ENCODE measurements around the gene HLA-F. TPM values are rescaled to one million over a fixed set of nuclear protein-coding genes. Genes with fewer than 3 reads are reported as not detected.

Gene HLA-F
- total and polyA plus RNA-seq, 2 donors: 130 to 530 TPM

DNA sequence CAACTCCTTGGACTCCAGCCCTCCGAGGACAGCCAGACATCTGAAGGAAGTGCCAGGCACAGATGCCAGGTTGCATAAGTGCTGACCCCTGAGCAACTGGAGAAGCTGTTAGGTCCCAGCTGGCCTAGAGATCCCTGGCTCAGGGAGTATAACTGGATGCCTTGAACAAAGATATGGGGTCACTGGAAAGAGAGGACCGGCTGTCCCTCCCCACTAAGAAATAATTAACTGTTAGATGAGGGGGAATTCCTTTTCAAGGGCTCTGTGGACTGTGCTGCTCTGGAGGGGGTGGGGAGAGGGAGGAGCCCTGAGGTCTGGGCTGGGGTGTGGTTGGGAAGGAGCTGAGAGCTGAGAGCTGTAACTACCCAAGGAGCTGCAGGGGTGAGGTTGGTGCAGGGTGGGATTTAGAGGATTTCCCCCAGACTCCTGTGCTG, 39.6 kb downstream of the HLA-F start:
- WGBS: 86% methylated on average over 2 of the region's 2 CpGs
- Histone ChIP-seq H3K4me1 (ENCODE audit: control insufficient read depth in 2 of 2, insufficient read depth in 2 of 2, low read length in 2 of 2) (no peaks in the 10 kb centered on the region), H3K9me3 (ENCODE audit: control insufficient read depth in 2 of 2, insufficient read depth in 1 of 2, low read length in 1 of 2) (no peaks in the 10 kb centered on the region), H3K4me3 (ENCODE audit: low read length in 2 of 2) (no peak overlapping the region), H3K27me3 (ENCODE audit: control insufficient read depth in 2 of 2, insufficient read depth in 1 of 2, low read length in 1 of 2) (peaks cover 0 to 3% of the 10 kb centered on the region in 2 donors), H3K36me3 (ENCODE audit: control insufficient read depth in 2 of 2, insufficient read depth in 2 of 2, low read length in 1 of 2) (no peaks in the 10 kb centered on the region), H3K27ac (ENCODE audit: low read depth in 1 of 2, low read length in 1 of 2) (no peak overlapping the region)
- DNase-seq (ENCODE audit: low read depth in 6 of 9, low spot score in 9 of 9): no peak

DNA sequence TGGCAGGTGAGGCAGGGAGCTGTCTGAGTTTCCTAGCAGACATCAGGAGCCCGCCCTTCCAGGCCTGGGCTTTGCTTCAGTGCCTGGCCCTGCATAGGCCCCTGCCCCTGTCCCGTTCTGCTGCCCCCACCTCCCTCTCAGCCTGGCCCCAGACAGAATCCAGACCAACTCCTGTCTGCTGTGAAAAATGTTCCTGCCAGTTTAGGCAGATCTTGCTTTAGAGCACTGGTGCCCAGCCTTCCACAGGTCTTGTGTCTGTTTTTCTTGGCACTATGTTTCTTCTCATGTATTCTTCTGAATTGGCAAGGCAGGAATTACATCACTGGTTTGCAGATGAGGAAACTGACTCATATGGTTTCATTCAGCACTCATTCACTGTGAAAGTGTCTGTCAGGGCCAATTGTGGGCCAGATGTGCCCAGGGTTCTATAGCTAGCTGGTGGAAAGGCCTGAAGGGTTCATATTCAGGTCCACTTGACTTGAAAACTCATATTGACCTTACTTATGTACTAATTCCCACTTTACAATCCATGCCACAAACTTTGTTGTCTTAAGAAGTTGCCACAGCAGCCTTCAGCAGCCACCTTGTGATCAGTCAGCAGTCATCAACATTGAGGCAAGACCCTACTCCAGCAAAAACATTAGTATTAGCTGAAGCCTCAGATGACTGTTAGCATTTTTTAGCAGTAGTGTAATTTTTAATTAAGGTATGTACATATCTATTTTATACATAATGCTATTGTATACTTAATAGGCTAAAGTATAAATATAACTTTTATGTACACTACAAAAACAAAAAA, 40.5 kb downstream of the HLA-F start:
- WGBS: 88% methylated on average over 2 of the region's 2 CpGs
- Histone ChIP-seq H3K4me3 (ENCODE audit: low read length in 2 of 2) (no peak overlapping the region), H3K4me1 (ENCODE audit: control insufficient read depth in 2 of 2, insufficient read depth in 2 of 2, low read length in 2 of 2) (no peaks in the 10 kb centered on the region), H3K27me3 (ENCODE audit: control insufficient read depth in 2 of 2, insufficient read depth in 1 of 2, low read length in 1 of 2) (peaks cover 0 to 3% of the 10 kb centered on the region in 2 donors), H3K36me3 (ENCODE audit: control insufficient read depth in 2 of 2, insufficient read depth in 2 of 2, low read length in 1 of 2) (no peaks in the 10 kb centered on the region), H3K27ac (ENCODE audit: low read depth in 1 of 2, low read length in 1 of 2) (no peak overlapping the region), H3K9me3 (ENCODE audit: control insufficient read depth in 2 of 2, insufficient read depth in 1 of 2, low read length in 1 of 2) (no peaks in the 10 kb centered on the region)
- DNase-seq (ENCODE audit: low read depth in 6 of 9, low spot score in 9 of 9): no peak

GRCh38 chr6:29764422-29765196, 41.4 kb downstream of the HLA-F start:
- H3K27ac ChIP-seq (ENCODE audit: low read depth in 1 of 2, low read length in 1 of 2): no peak overlapping the region
- DNase-seq (ENCODE audit: low read depth in 6 of 9, low spot score in 9 of 9): no peak
- 97% methylated on average over 2 of the region's 2 CpGs for WGBS

GRCh38 chr6:29769336-29769735, 46.1 kb downstream of the HLA-F start:
- H3K9me3 ChIP-seq (ENCODE audit: control insufficient read depth in 2 of 2, insufficient read depth in 1 of 2, low read length in 1 of 2): no peaks in the 10 kb centered on the region
- no peak overlapping the region for H3K4me3 ChIP-seq (ENCODE audit: low read length in 2 of 2)
- no peaks in the 10 kb centered on the region for H3K4me1 ChIP-seq (ENCODE audit: control insufficient read depth in 2 of 2, insufficient read depth in 2 of 2, low read length in 2 of 2)
- no peaks in the 10 kb centered on the region for H3K36me3 ChIP-seq (ENCODE audit: control insufficient read depth in 2 of 2, insufficient read depth in 2 of 2, low read length in 1 of 2)
- peaks cover 0 to 1% of the 10 kb centered on the region in 2 donors for H3K27me3 ChIP-seq (ENCODE audit: control insufficient read depth in 2 of 2, insufficient read depth in 1 of 2, low read length in 1 of 2)
- no peak overlapping the region for H3K27ac ChIP-seq (ENCODE audit: low read depth in 1 of 2, low read length in 1 of 2)
- 92% methylated on average over 3 of the region's 3 CpGs for WGBS
- DNase-seq (ENCODE audit: low read depth in 6 of 9, low spot score in 9 of 9): no peak

More at GRCh38 chr6:29764422-29765196, 41.4 kb downstream of the HLA-F start:
- no peaks in the 10 kb centered on the region for H3K36me3 ChIP-seq (ENCODE audit: control insufficient read depth in 2 of 2, insufficient read depth in 2 of 2, low read length in 1 of 2)
- no peak overlapping the region for H3K4me3 ChIP-seq (ENCODE audit: low read length in 2 of 2)
- H3K27me3 ChIP-seq (ENCODE audit: control insufficient read depth in 2 of 2, insufficient read depth in 1 of 2, low read length in 1 of 2): peaks cover 0 to 3% of the 10 kb centered on the region in 2 donors
- H3K4me1 ChIP-seq (ENCODE audit: control insufficient read depth in 2 of 2, insufficient read depth in 2 of 2, low read length in 2 of 2): no peaks in the 10 kb centered on the region
- H3K9me3 ChIP-seq (ENCODE audit: control insufficient read depth in 2 of 2, insufficient read depth in 1 of 2, low read length in 1 of 2): no peaks in the 10 kb centered on the region

GRCh38 chr6:29770306-29770705, 47.1 kb downstream of the HLA-F start:
- Histone ChIP-seq H3K4me1 (ENCODE audit: control insufficient read depth in 2 of 2, insufficient read depth in 2 of 2, low read length in 2 of 2) (no peaks in the 10 kb centered on the region), H3K4me3 (ENCODE audit: low read length in 2 of 2) (no peak overlapping the region), H3K36me3 (ENCODE audit: control insufficient read depth in 2 of 2, insufficient read depth in 2 of 2, low read length in 1 of 2) (no peaks in the 10 kb centered on the region), H3K27me3 (ENCODE audit: control insufficient read depth in 2 of 2, insufficient read depth in 1 of 2, low read length in 1 of 2) (no peaks in the 10 kb centered on the region), H3K27ac (ENCODE audit: low read depth in 1 of 2, low read length in 1 of 2) (no peak overlapping the region), H3K9me3 (ENCODE audit: control insufficient read depth in 2 of 2, insufficient read depth in 1 of 2, low read length in 1 of 2) (no peaks in the 10 kb centered on the region)
- DNase-seq (ENCODE audit: low read depth in 6 of 9, low spot score in 9 of 9): no peak
- 91% methylated on average over 2 of the region's 2 CpGs for WGBS

- Histone ChIP-seq H3K4me3 (ENCODE audit: low read length in 2 of 2) (no peak overlapping the region), H3K9me3 (ENCODE audit: control insufficient read depth in 2 of 2, insufficient read depth in 1 of 2, low read length in 1 of 2) (no peaks in the 10 kb centered on the region), H3K36me3 (ENCODE audit: control insufficient read depth in 2 of 2, insufficient read depth in 2 of 2, low read length in 1 of 2) (no peaks in the 10 kb centered on the region), H3K4me1 (ENCODE audit: control insufficient read depth in 2 of 2, insufficient read depth in 2 of 2, low read length in 2 of 2) (no peaks in the 10 kb centered on the region), H3K27me3 (ENCODE audit: control insufficient read depth in 2 of 2, insufficient read depth in 1 of 2, low read length in 1 of 2) (peaks cover 0 to 2% of the 10 kb centered on the region in 2 donors), H3K27ac (ENCODE audit: low read depth in 1 of 2, low read length in 1 of 2) (no peak overlapping the region)
- DNase-seq (ENCODE audit: low read depth in 6 of 9, low spot score in 9 of 9): no peak
- WGBS: 54% methylated on average over 2 of the region's 2 CpGs
These were observed 53.5 kb downstream of the HLA-F start for GRCh38 chr6:29776684-29777083.

Other genes with a start within 250 kb of the HLA-F start
- not detected for gene MAS1L, start 235.5 kb upstream of the HLA-F start, total RNA-seq
- not detected for gene MAS1L, start 235.5 kb upstream of the HLA-F start, polyA plus RNA-seq
- gene UBD, start 163.7 kb upstream of the HLA-F start, total RNA-seq: 158 TPM
- 155 TPM for gene UBD, start 163.7 kb upstream of the HLA-F start, polyA plus RNA-seq
- not detected for gene OR2H2, start 138.3 kb upstream of the HLA-F start, total RNA-seq
- under 0.01 TPM for gene OR2H2, start 138.3 kb upstream of the HLA-F start, polyA plus RNA-seq
- gene GABBR1, start 90.3 kb upstream of the HLA-F start, total RNA-seq: 1.1 TPM
- gene GABBR1, start 90.3 kb upstream of the HLA-F start, polyA plus RNA-seq: 20.5 TPM
- gene MOG, start 66.3 kb upstream of the HLA-F start, total RNA-seq: not detected
- gene MOG, start 66.3 kb upstream of the HLA-F start, polyA plus RNA-seq: 0.11 TPM
- 0.09 TPM for gene ZFP57, start 42.3 kb upstream of the HLA-F start, total RNA-seq
- 0.05 TPM for gene ZFP57, start 42.3 kb upstream of the HLA-F start, polyA plus RNA-seq
- 1.7 TPM for gene HLA-G, start 104.4 kb downstream of the HLA-F start, total RNA-seq
- gene HLA-G, start 104.4 kb downstream of the HLA-F start, polyA plus RNA-seq: 6.3 TPM
- 741 TPM for gene HLA-A, start 219.1 kb downstream of the HLA-F start, total RNA-seq
- gene HLA-A, start 219.1 kb downstream of the HLA-F start, polyA plus RNA-seq: 1,655 TPM

Measured in thymus (tissue), 11 donors.